Measurements from ENCODE around the gene CYB5D1.

The CYB5D1 gene

GRCh38 chr17:7844292-7845154 lies 13.3 kb upstream of the CYB5D1 start:
- DNase-seq (ENCODE audit: low read depth), result no peak

GRCh38 chr17:7845359-7846062 lies 12.3 kb upstream of the CYB5D1 start:
- no peak for DNase-seq (ENCODE audit: low read depth)

GRCh38 chr17:7846063-7846735 lies 11.6 kb upstream of the CYB5D1 start:
- DNase-seq (ENCODE audit: low read depth), result no peak

DNA sequence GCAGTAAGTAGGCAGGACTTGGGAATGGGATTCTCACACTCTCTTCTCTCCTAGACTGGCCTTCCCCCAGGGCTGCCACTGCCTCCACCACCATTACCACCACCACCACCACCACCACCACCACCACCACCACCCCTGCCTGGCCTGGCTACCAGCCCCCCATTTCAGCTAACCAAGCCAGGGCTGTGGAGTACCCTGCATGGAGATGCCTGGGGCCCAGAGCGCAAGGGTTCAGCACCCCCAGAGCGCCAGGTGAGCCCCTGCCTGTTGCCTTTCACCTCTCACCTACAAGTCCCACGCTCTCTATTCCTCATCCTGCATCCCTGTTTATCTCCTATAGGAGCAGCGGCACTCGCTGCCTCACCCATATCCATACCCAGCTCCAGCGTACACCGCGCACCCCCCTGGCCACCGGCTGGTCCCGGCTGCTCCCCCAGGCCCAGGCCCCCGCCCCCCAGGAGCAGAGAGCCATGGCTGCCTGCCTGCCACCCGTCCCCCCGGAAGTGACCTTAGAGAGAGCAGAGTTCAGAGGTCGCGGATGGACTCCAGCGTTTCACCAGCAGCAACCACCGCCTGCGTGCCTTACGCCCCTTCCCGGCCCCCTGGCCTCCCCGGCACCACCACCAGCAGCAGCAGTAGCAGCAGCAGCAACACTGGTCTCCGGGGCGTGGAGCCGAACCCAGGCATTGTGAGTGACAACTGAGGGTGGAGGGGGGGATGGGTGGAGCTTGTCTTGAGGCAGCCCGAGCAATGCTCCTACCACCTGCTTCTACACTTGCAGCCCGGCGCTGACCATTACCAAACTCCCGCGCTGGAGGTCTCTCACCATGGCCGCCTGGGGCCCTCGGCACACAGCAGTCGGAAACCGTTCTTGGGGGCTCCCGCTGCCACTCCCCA lies 10.8 kb upstream of the CYB5D1 start:
- no peak for DNase-seq (ENCODE audit: low read depth)

- no peak for DNase-seq (ENCODE audit: low read depth)
Measured at GRCh38 chr17:7848131-7848579, 9.6 kb upstream of the CYB5D1 start.

DNA sequence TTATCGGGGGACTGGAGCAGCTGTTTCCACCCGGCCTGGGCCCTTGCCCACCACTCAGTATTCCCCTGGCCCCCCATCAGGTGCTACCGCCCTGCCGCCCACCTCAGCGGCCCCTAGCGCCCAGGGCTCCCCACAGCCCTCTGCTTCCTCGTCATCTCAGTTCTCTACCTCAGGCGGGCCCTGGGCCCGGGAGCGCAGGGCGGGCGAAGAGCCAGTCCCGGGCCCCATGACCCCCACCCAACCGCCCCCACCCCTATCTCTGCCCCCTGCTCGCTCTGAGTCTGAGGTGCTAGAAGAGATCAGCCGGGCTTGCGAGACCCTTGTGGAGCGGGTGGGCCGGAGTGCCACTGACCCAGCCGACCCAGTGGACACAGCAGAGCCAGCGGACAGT lies 9.1 kb upstream of the CYB5D1 start:
- DNase-seq (ENCODE audit: low read depth), result no peak

GRCh38 chr17:7849130-7849750 lies 8.6 kb upstream of the CYB5D1 start:
- DNase-seq (ENCODE audit: low read depth), result no peak

DNA sequence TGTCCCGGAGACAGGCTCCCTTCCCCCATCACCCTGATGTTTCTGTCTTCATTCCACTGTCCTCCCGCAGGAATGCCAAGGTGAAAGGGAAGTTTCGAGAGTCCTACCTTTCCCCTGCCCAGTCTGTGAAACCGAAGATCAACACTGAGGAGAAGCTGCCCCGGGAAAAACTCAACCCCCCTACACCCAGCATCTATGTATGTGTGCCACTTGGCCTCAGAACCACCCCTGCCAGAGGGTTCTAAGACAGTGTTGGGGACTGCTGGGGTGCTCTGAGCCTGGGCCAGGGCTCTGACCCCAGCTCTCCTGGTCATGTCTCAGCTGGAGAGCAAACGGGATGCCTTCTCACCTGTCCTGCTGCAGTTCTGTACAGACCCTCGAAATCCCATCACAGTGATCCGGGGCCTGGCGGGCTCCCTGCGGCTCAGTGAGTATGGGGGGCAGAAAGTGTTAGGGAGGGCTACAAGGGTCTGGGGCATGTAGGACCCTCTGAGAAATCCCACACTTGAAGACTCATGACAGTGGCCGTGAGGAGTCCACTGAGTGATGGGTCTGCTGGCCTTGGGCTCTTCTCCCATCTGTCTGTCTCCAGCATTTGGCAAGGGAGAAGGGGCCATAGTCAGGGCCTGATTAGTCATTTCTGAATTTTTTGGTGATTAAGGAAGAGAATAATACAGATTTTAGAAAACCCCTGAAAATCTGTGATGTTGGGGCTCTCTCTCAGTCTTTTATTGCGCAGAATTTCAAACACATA lies 7.9 kb upstream of the CYB5D1 start:
- DNase-seq (ENCODE audit: low read depth), result no peak

- no peak for DNase-seq (ENCODE audit: low read depth)
Measured at GRCh38 chr17:7850701-7851437, 6.9 kb upstream of the CYB5D1 start.

- DNase-seq (ENCODE audit: low read depth), result no peak
Measured at GRCh38 chr17:7851438-7852261, 6.2 kb upstream of the CYB5D1 start.

GRCh38 chr17:7852262-7852670 lies 5.5 kb upstream of the CYB5D1 start:
- DNase-seq (ENCODE audit: low read depth), result no peak

DNA sequence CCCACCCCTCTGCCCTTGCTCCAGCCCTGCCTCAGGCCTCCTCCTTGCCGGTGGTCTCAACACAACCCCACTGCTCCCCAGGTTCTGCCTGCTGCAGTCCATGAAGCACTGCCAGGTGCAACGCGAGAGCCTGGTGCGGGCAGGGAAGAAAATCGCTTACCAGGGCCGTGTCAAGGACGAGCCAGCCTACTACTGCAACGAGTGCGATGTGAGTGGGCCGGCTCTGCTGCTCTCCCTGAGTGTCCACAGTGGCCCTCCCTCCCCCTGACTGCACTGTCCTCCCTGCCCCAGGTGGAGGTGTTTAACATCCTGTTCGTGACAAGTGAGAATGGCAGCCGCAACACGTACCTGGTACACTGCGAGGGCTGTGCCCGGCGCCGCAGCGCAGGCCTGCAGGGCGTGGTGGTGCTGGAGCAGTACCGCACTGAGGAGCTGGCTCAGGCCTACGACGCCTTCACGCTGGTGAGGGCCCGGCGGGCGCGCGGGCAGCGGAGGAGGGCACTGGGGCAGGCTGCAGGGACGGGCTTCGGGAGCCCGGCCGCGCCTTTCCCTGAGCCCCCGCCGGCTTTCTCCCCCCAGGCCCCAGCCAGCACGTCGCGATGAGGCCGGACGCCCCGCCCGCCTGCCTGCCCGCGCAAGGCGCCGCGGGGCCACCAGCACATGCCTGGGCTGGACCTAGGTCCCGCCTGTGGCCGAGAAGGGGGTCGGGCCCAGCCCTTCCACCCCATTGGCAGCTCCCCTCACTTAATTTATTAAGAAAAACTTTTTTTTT lies 4.7 kb upstream of the CYB5D1 start:
- DNase-seq (ENCODE audit: low read depth), result no peak

DNA sequence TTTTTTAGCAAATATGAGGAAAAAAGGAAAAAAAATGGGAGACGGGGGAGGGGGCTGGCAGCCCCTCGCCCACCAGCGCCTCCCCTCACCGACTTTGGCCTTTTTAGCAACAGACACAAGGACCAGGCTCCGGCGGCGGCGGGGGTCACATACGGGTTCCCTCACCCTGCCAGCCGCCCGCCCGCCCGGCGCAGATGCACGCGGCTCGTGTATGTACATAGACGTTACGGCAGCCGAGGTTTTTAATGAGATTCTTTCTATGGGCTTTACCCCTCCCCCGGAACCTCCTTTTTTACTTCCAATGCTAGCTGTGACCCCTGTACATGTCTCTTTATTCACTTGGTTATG lies 4.1 kb upstream of the CYB5D1 start:
- no peak for DNase-seq (ENCODE audit: low read depth)

GRCh38 chr17:7854078-7854777 lies 3.6 kb upstream of the CYB5D1 start:
- DNase-seq (ENCODE audit: low read depth), result no peak

- DNase-seq (ENCODE audit: low read depth), result no peak
Measured at GRCh38 chr17:7854851-7855659, 2.7 kb upstream of the CYB5D1 start, which contains the start of gene TMEM88. Gene TMEM88 (plus strand): TSS chr17:7855066. CDS start chr17:7855075, 9 bp downstream.

DNA sequence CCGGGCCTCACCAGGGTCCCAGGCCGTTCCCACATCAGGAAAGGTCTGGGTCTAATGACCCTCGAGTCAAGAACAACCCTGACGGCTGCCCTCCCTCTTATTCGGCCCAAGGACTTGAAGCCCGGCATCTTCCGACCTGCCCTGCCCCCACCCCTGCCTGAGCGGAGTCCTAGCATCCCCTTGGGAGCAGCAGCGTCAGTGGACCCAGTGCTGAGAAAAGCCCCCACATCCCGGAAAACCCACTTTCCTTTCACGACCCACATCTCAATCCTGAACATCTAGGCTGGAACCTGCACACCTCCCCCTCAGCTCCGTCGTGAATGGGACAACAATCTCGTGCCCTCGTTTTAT lies 2.2 kb upstream of the CYB5D1 start:
- DNase-seq (ENCODE audit: low read depth), result no peak

Data from HS-27A (cell line).